Epithelial cell of umbilical artery (primary cell): ENCODE results near the gene PSG6. TPM values are rescaled to one million over a fixed set of nuclear protein-coding genes. Genes with fewer than 3 reads are reported as not detected.

Source experiments
- total RNA-seq: library from RNA; depleted of rRNA; stranded (reverse); fragments of >200 nt; gene quantifications from 2 replicates; pipeline ENCODE4 v1.2.3, GENCODE V29; 2014

PSG6 gene
- not detected in 2 replicates for total RNA-seq

GRCh38 chr19:42917634-42918033, at the start of gene PSG6:
TSS of gene PSG6 (minus strand) at chr19:42917894. CDS start at chr19:42917792, 102 bp downstream.

GRCh38 chr19:42937107-42937506, 19.4 kb upstream of the PSG6 start, which contains the start of gene PSG7:
TSS of gene PSG7 (minus strand) at chr19:42937207. CDS start at chr19:42937076, 131 bp downstream.

GRCh38 chr19:42879613-42880012, 38.1 kb downstream of the PSG6 start, which contains the start of gene PSG1:
TSS of gene PSG1 (minus strand) at chr19:42879713. CDS start at chr19:42879581, 132 bp downstream.

Other genes starting within 250 kb of the PSG6 start
- not detected in 2 replicates for gene PSG3, start 177.4 kb downstream of the PSG6 start, total RNA-seq
- not detected in 2 replicates for gene PSG8, start 152.2 kb downstream of the PSG6 start, total RNA-seq
- gene PSG1, start 38.2 kb downstream of the PSG6 start, total RNA-seq, result not detected in 2 replicates
- not detected in 2 replicates for gene PSG7, start 19.3 kb upstream of the PSG6 start, total RNA-seq
- gene PSG11, start 108.6 kb upstream of the PSG6 start, total RNA-seq, result not detected in 2 replicates
- gene PSG2, start 164.8 kb upstream of the PSG6 start, total RNA-seq, result not detected in 2 replicates